Gastroesophageal sphincter (tissue), 3 donors: ENCODE measurements around the gene ITIH3.

Experiments
- POLR2AphosphoS5 ChIP-seq: sonication (generic); formaldehyde crosslinking; IDR thresholded peaks from one replicate; pipeline ENCODE4 v1.6.1; 2017; ENCODE audit warnings: antibody characterized with exemption
- TF ChIP-seq, protein P1 (sequence below), 4 experiments: fragments of 200-600 bp in 2 of 4; fragments of 450-650 bp in 2 of 4; sonication (generic) in 1 of 4; IDR thresholded peaks; one replicate each; pipeline ENCODE4 v1.5.1; 2017 to 2019; ENCODE audit warnings: antibody characterized with exemption in 4 of 4, mild to moderate bottlenecking in 2 of 4, moderate library complexity in 2 of 4

DNA sequence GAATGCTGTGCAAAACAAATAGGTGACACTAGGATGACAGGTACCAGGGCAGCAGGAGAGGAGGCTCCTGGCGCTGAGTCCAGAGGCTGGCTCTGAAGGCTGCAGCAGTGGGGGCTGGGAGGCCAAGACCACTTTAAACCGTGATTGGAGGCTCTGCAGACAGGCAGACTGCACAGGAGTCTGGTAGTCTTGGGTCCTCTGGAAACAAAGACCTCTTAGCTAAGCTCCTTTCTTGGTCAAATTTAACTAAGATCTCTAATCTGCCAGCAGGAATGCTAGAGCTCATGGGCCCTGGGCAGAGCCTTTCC lies 44.6 kb downstream of the ITIH3 start:
- TF ChIP-seq POLR2AphosphoS5: no peak
- TF ChIP-seq, protein P1, sequence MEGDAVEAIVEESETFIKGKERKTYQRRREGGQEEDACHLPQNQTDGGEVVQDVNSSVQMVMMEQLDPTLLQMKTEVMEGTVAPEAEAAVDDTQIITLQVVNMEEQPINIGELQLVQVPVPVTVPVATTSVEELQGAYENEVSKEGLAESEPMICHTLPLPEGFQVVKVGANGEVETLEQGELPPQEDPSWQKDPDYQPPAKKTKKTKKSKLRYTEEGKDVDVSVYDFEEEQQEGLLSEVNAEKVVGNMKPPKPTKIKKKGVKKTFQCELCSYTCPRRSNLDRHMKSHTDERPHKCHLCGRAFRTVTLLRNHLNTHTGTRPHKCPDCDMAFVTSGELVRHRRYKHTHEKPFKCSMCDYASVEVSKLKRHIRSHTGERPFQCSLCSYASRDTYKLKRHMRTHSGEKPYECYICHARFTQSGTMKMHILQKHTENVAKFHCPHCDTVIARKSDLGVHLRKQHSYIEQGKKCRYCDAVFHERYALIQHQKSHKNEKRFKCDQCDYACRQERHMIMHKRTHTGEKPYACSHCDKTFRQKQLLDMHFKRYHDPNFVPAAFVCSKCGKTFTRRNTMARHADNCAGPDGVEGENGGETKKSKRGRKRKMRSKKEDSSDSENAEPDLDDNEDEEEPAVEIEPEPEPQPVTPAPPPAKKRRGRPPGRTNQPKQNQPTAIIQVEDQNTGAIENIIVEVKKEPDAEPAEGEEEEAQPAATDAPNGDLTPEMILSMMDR (IDR thresholded peaks at IDR 0.05): no peak
